Activated T-helper 2 cell treated with anti-CD3 and anti-CD28 coated beads, Interferon-gamma antibody, Interleukin-2, Interleukin-4, amounts not matched to agents 10 μg/mL and 5 μg/mL and 100 μg/mL, durations not matched to agents 14 hours and 24 hours and 36 hours (primary cell): ENCODE results near the gene THBS4. TPM values are rescaled to one million over a fixed set of nuclear protein-coding genes. Genes with fewer than 3 reads are reported as not detected.

Source experiments
- DNase-seq: peaks from one replicate; pipeline ENCODE4 v3.0.0; 2021; ENCODE audit warnings: low spot score
- H3K27ac Mint-ChIP-seq: one replicate; pipeline ENCODE4 v1.8.0; 2021; ENCODE audit warnings: mixed read lengths
- H3K27me3 Mint-ChIP-seq: one replicate; pipeline ENCODE4 v1.8.0; 2021; ENCODE audit warnings: low read depth, mixed read lengths
- H3K36me3 Mint-ChIP-seq: one replicate; pipeline ENCODE4 v1.8.0; 2021; ENCODE audit warnings: low read depth, mixed read lengths
- H3K4me1 Mint-ChIP-seq: one replicate; pipeline ENCODE4 v1.8.0; 2021; ENCODE audit warnings: low read depth, mixed read lengths
- H3K4me3 Mint-ChIP-seq: one replicate; pipeline ENCODE4 v1.8.0; 2021; ENCODE audit warnings: low read depth, mild to moderate bottlenecking, moderate library complexity, mixed read lengths
- H3K9me3 Mint-ChIP-seq: one replicate; pipeline ENCODE4 v1.8.0; 2021; ENCODE audit warnings: mixed read lengths
- intact Hi-C: fragments of 100-400 bp; cut with micrococcal nuclease; formaldehyde crosslinking; loops from one replicate; pipeline ENCODE4 v1.15.1; 2023
- total RNA-seq: library from RNA; stranded (reverse); gene quantifications from 2 replicates; pipeline ENCODE4 v1.2.3, GENCODE V29; 2022

The THBS4 gene
- total RNA-seq = 0.92 and 1.1 TPM in 2 replicates

DNA sequence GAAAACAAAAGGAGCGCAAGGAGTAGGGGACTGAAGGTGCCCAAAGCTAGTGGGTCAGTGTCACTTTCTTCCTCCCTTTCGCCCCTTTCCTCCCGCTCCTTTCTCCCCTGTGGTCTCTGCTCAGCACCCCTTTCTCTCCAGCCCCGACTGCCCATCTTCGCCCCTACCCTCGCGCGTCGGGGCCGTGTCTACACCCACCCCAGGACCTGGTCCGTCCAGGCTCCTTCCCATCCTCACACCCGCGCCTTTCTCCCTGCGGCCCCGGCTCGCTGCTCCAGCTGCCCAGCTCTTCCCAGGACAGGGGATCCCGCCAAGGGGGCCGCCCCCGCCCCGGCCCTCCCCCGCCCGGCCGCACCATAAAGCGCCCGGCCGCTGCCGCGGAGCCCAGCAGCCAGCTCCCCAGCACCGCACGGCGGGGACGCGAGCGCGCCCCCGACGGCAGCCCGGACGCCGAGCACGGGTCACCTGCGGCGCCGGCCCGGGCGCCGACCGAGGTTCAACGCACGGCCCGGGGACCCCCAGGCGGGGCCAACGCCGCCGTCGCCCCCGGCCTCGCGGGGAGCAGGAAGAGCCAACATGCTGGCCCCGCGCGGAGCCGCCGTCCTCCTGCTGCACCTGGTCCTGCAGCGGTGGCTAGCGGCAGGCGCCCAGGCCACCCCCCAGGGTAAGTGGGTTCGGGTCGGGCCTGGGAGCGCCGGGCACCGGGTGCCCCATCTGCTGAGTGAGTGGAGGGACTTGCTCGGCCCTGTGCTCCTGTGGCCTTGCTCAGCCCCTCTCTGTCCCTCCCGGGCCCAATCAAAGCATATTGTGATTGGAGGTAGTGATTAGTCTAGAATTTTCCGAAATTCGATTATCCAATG, at the start of gene THBS4:
Gene THBS4 (plus strand): TSS at position 387 of the 860 bp plus-strand sequence. CDS start 190 bp downstream, at position 577.
- Mint-ChIP-seq H3K4me3 (peak within 1 kb of the TSS; percentile 45), H3K27me3 (peaks cover 30% of the 10 kb centered on the region), H3K36me3 (no peaks in the 10 kb centered on the region), H3K27ac (no peak within 1 kb of the TSS), H3K4me1 (peaks cover 40% of the 10 kb centered on the region), H3K9me3 (no peaks in the 10 kb centered on the region)
- intact Hi-C loops = no loop called here
- DNase-seq = no peak

DNA sequence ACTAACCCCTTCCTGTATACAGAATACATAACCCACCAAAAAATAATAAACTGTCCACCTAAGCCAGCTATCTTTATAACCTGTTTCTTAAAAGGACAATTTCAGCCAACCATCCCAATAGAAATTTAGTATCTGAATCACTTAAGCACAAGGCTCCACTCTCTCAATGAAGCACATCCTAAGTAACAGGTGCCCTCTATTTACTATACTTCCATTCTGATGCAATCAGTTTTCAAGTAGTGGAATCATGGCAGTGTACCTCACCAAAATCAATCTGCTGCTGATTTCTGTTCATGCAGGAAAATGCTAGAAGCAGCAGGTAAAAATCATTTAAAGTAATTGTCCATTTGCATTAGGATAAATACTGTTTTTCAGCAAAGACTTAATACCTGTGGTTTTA, 48.9 kb upstream of the THBS4 start:
- H3K27ac Mint-ChIP-seq = peak overlapping the region; percentile 61

DNA sequence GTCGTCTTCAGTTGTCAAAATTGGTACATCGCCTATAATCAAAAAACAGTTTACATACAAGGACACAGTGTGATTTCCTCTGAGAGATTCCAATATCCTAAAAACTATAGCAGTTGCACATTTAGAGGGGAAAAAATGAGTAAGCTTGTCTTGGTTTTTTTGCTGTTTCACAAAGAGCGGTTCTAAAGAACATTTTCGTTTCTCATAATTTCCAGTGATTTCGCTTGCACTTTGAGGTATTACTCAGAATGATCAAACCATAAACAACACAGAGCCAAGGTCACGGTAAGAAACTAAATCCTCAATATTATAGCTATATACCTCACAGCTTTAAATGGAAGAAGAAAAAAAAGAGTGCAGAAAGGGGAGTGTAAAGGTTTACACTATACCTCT, 44.9 kb upstream of the THBS4 start:
- DNase-seq = no peak
- H3K36me3 Mint-ChIP-seq = peaks cover 44% of the 10 kb centered on the region

More for the DNA sequence above, 48.9 kb upstream of the THBS4 start:
- H3K36me3 Mint-ChIP-seq = peaks cover 77% of the 10 kb centered on the region
- no peaks in the 10 kb centered on the region for H3K27me3 Mint-ChIP-seq
- intact Hi-C loops = loop anchor here (10.0 kb wide), 1 partner anchor 1001 kb away; the partner anchor contains the start of gene ARSB
- no peak for DNase-seq
- no peaks in the 10 kb centered on the region for H3K9me3 Mint-ChIP-seq
- peaks cover 67% of the 10 kb centered on the region for H3K4me1 Mint-ChIP-seq
- H3K4me3 Mint-ChIP-seq = peak overlapping the region; percentile 48

DNA sequence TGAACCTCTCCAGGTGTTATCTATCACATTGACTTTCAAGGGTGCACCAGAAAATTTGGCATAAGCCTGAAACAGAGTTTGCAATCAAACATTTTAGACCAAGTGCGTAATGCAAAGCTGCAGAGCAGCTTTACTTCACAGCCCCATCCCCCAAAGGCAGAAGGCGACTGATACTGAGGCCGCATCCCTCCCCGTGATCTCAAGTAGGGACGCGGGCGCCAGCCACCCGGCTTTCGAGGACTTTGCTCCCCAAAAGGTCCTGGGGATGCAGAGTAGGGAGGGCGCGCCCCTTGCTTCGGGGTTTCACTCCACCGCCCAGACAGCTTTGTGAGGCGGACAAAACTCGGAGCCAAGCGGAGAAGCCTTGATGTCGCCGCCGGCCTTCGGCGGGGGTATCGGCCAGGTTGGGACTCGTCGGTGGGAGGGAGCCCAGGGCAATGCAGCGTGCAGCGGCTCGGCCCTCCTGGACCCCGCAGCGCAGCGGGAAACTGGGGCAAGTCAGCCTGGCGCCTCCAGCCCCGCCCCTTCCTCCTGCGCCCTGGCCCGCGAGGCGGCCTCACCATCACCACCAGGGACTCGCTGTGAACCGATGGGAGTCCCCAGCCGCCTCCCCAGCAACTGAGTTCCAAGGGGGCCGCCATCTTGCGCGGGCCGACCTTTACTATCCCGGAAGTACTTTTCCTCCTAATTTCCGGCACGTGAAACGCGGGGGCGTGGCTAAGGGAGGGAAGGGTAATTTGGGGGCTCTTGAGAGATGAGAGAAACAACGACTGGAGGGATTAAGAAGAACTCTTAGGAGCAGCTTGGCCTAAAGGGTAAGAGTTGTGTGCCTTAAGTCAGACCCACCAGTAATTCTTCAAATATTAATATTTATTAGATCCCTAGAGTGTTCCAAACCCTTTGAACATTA, 44.3 kb upstream of the THBS4 start, which contains the start of gene MTX3:
Gene MTX3 (minus strand): TSS at position 665 of the 910 bp plus-strand sequence. CDS start 24 bp downstream, at position 641.
- peak; percentile 81 for DNase-seq
- H3K27ac Mint-ChIP-seq = peak within 1 kb of the TSS; percentile 98
- intact Hi-C loops = loop anchor here (1.0 to 10.0 kb wide), 12 partner anchors 9 to 766 kb away; partner anchors contain the start of genes HOMER1 and JMY
- no peaks in the 10 kb centered on the region for H3K27me3 Mint-ChIP-seq
- peaks cover 42% of the 10 kb centered on the region for H3K36me3 Mint-ChIP-seq
- H3K4me1 Mint-ChIP-seq = peaks cover 49% of the 10 kb centered on the region
- H3K4me3 Mint-ChIP-seq = peak within 1 kb of the TSS; percentile 88
- peaks cover 8% of the 10 kb centered on the region for H3K9me3 Mint-ChIP-seq

More for the DNA sequence above, 44.9 kb upstream of the THBS4 start:
- H3K27ac Mint-ChIP-seq = peak overlapping the region; percentile 98
- peak overlapping the region; percentile 88 for H3K4me3 Mint-ChIP-seq
- intact Hi-C loops = loop anchor here (1.0 to 10.0 kb wide), 12 partner anchors 8 to 767 kb away; partner anchors contain the start of genes HOMER1 and JMY
- peaks cover 4% of the 10 kb centered on the region for H3K9me3 Mint-ChIP-seq
- H3K4me1 Mint-ChIP-seq = peaks cover 53% of the 10 kb centered on the region
- no peaks in the 10 kb centered on the region for H3K27me3 Mint-ChIP-seq

DNA sequence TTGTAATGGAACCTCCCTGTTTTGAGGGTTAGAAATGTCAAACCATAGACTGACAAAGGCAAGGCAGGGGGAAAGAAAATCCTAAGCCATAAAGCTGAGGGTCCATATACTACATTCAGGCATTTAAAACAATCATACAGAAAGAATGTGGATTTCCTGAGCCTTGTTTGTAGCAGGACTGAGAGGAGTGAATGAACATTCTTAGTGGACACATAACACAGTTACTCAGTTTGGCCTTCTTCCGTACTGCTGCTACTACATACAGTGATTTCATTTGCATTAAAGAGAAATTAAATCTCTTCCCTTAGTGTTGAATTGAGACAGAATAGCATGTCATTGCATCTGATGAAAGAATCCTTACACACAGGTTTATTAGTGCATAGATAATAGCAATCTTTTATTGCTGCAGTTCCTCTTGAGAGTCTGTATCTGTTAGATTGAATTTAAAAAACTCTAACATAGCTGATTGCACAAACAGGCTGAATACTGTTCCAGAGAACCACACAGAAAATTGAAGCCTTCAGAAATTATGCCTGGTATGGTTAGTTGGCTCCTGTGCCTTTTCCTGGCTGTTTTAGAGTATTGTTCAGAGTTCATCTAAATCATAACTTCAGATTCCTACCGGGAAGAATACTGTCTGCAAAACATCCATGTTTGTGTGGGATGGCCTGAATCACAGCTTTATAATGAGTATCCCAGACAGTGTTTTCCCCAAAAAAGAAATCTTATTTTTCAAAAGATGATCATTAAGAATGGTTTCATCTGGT, 42.1 kb upstream of the THBS4 start:
- DNase-seq = no peak
- intact Hi-C loops = loop anchor here (5.0 to 10.0 kb wide), 7 partner anchors 66 to 764 kb away; partner anchors contain the start of genes HOMER1 and JMY
- H3K9me3 Mint-ChIP-seq = peaks cover 13% of the 10 kb centered on the region
- peaks cover 24% of the 10 kb centered on the region for H3K36me3 Mint-ChIP-seq
- H3K27me3 Mint-ChIP-seq = no peaks in the 10 kb centered on the region
- H3K4me3 Mint-ChIP-seq = peak overlapping the region; percentile 30
- peaks cover 41% of the 10 kb centered on the region for H3K4me1 Mint-ChIP-seq
- no peak overlapping the region for H3K27ac Mint-ChIP-seq

DNA sequence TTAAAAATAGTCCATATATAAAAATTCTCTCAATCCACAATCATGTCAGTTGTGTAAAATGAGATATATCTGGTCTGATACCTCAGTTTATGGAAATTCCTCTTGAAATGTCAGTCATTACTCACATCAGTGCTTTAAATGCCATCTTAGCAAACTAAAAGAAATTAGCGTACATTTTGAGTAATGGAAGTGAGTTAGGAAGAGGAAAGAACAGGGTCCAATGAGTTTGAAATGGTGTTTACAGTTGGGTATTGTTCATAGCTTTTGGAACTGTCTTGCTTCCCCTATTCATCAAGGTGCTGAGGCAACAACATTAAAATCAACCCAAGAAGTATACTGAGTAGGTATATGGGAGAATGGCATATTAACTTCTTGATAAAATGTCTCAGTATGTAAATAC, 35.4 kb upstream of the THBS4 start:
- Mint-ChIP-seq H3K4me3 (no peak overlapping the region), H3K36me3 (peaks cover 7% of the 10 kb centered on the region), H3K4me1 (peaks cover 16% of the 10 kb centered on the region), H3K9me3 (peaks cover 9% of the 10 kb centered on the region), H3K27me3 (no peaks in the 10 kb centered on the region), H3K27ac (no peak overlapping the region)
- no peak for DNase-seq
- intact Hi-C loops = loop anchor here (10.0 kb wide), 1 partner anchor 765 kb away; the partner anchor contains the start of gene JMY

DNA sequence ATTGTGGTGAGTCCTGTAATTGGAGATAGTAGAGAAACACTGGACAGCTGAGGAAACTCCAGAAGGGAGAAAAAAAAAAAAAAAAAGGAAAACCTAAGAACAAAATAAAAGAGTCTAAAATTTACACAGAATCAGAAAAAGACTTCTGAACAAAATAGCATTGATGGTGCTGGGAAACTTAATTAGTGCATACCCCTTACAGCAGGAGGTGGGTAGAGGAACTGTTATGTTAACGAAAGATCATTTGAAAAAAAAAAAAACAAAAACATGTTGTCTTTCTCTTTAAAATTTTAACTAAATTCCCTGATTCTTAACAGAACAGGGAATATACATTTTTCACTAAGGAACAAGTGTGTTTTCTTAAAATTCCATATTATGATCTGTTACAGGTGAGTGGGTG, 32.5 kb upstream of the THBS4 start:
- Mint-ChIP-seq H3K36me3 (peaks cover under 1% of the 10 kb centered on the region), H3K27me3 (no peaks in the 10 kb centered on the region), H3K4me1 (peaks cover 9% of the 10 kb centered on the region), H3K4me3 (no peak overlapping the region), H3K9me3 (peaks cover under 1% of the 10 kb centered on the region), H3K27ac (no peak overlapping the region)
- intact Hi-C loops = no loop called here
- DNase-seq = no peak

DNA sequence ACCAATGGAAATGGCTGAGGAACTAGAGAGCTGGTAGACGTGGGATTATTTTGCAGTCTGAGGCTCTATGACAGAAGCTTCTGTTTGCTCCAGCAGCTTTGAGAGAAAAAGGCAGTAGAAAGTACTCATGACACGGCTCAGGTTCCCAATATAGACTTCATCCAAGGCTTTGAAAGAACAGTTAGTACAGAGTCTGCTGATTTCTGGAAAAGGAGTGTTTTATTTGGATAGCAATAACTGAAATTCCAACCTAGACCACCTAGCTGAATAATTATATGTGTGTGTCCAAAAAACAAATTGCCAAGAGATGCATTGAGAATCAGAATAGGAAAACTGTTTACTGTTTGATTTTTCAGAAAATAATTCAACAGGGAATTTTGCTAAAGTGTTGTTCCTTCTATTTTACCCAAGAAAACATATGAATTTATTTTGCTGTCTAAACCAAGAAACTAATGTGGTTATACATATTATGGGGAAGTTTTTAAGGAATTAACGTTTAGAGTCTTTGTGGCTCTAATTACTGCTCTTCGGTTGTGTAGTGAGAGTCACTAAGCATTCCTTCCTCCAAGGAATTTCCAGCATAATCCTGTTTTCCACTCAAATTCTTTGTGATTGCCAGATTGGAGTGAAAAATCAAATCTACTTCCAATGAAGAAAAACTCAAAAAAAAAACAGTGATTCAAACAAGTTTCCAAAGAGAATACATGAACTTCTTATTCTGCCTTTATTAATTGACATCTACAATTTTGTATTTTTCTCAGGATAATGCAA, 26.0 kb upstream of the THBS4 start:
- H3K27ac Mint-ChIP-seq = no peak overlapping the region
- no peaks in the 10 kb centered on the region for H3K9me3 Mint-ChIP-seq
- intact Hi-C loops = no loop called here
- peaks cover 3% of the 10 kb centered on the region for H3K4me1 Mint-ChIP-seq
- H3K4me3 Mint-ChIP-seq = no peak overlapping the region
- H3K27me3 Mint-ChIP-seq = no peaks in the 10 kb centered on the region
- DNase-seq = no peak
- no peaks in the 10 kb centered on the region for H3K36me3 Mint-ChIP-seq

DNA sequence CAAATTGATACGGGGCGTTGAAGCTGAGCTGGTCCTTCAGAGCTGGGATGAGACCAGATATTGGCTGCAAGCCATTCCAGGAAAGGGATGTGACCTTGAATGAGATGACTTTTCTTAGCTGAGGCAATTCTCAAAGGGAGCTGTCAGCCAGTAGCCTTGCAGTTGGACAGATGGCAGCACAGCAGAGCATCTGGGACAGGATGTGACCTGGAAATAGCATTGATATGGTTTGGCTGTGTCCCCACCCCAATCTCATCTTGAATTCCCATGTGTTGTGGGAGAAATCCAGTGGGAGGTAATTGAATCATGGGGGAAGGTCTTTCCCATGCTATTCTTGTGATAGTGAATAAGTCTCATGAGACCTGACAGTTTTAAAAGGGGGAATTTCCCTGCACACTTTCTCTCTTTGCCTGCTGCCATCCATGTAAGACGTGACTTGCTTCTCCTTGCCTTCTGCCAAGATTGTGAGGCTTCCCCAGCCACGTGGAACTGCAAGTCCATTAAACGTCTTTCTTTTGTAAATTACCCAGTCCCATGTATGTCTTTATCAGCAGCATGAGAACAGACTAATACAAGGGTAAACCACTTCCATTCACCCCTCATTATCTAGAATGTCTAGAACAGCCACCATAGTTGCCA, 24.3 kb upstream of the THBS4 start:
- Mint-ChIP-seq H3K27ac (no peak overlapping the region), H3K4me1 (peaks cover 3% of the 10 kb centered on the region), H3K9me3 (no peaks in the 10 kb centered on the region), H3K4me3 (no peak overlapping the region), H3K36me3 (no peaks in the 10 kb centered on the region), H3K27me3 (no peaks in the 10 kb centered on the region)
- DNase-seq = no peak
- intact Hi-C loops = no loop called here

DNA sequence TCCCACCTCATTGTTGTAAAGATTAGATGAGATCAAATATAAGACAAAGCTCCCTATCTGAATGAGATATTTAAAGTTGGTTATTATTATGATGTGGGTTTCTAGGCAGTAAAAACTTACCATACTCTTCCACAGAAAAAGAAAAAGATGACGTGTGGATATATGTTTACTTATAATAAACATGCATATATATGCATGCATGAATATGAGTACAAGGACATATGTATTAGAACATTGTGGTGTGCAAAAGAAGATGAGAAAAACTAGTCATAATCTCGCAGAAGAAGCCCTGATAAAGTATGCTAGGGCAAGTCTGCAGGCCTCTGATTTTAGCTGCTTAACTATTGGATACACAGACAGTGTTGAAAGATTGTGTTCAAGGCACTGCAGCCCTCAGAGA, 10.1 kb upstream of the THBS4 start:
- Mint-ChIP-seq H3K4me3 (no peak overlapping the region), H3K36me3 (no peaks in the 10 kb centered on the region), H3K27ac (no peak overlapping the region), H3K9me3 (no peaks in the 10 kb centered on the region), H3K27me3 (peaks cover 7% of the 10 kb centered on the region), H3K4me1 (peaks cover 12% of the 10 kb centered on the region)
- intact Hi-C loops = no loop called here
- no peak for DNase-seq

DNA sequence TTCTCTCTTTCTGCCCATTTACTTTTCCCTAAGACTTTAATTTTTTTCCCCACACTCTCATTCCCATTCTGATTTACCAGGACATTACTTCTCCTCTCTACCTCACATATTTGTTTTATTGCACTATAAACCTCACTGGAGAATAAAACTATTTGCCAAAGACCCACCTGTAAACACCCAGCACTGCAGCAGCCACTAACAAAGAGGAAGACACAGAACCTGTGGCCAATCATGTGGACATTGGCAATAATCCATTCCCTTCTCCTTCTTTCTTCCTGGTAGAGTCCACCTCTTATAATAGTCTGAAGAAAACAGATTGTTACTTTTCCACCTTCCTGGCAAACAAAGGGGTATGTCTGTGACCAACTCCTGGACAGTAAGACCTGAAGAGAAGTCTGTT, 8.3 kb upstream of the THBS4 start:
- intact Hi-C loops = no loop called here
- no peaks in the 10 kb centered on the region for H3K36me3 Mint-ChIP-seq
- no peaks in the 10 kb centered on the region for H3K9me3 Mint-ChIP-seq
- no peak for DNase-seq
- H3K4me3 Mint-ChIP-seq = no peak overlapping the region
- peaks cover 7% of the 10 kb centered on the region for H3K27me3 Mint-ChIP-seq
- peaks cover 20% of the 10 kb centered on the region for H3K4me1 Mint-ChIP-seq
- H3K27ac Mint-ChIP-seq = no peak overlapping the region
